Left ventricle myocardium inferior (tissue), 1 donor: ENCODE results near the gene LRG1. TPM values are rescaled to one million over a fixed set of nuclear protein-coding genes. Genes with fewer than 3 reads are reported as not detected.

Source experiments
- DNase-seq: peaks from one replicate; pipeline ENCODE4 v3.0.0-alpha.2; 2020
- H3K27ac ChIP-seq: fragments of 200-600 bp; replicated peaks from 2 replicates; pipeline ENCODE4 v1.8.0; 2021
- H3K27me3 ChIP-seq: fragments of 200-600 bp; 2 replicates; pipeline ENCODE4 v1.8.0; 2021; ENCODE audit warnings: low read depth
- H3K36me3 ChIP-seq: fragments of 200-600 bp; 2 replicates; pipeline ENCODE4 v1.8.0; 2021
- H3K4me1 ChIP-seq: fragments of 200-600 bp; 2 replicates; pipeline ENCODE4 v1.8.0; 2021
- H3K4me3 ChIP-seq: fragments of 200-600 bp; 2 replicates; pipeline ENCODE4 v1.8.0; 2021; ENCODE audit warnings: mild to moderate bottlenecking, moderate library complexity
- H3K9me3 ChIP-seq: fragments of 200-600 bp; replicated peaks from 2 replicates; pipeline ENCODE4 v1.8.0; 2021
- intact Hi-C: fragments of 100-400 bp; cut with micrococcal nuclease; formaldehyde crosslinking; loops from one replicate; pipeline ENCODE4 v1.11.0; 2022
- total RNA-seq: library from RNA; stranded (reverse); fragmentation: NEBNext Ultra II Directional; extraction: Animal tissue kit (Norgen Biotek cat#: 25700); gene quantifications from one replicate; pipeline ENCODE4 v1.2.1, GENCODE V29; 2021
- TF ChIP-seq, protein P1 (sequence below): fragments of 200-600 bp; IDR thresholded peaks from 2 replicates; pipeline ENCODE4 v1.8.0; 2021; ENCODE audit warnings: antibody characterized with exemption, mild to moderate bottlenecking, borderline replicate concordance
- donor health status: DM: no; HTN: yes; CAD: no; lungs with severe emphysema.

The LRG1 gene
- total RNA-seq, 1 donor from 2014 or later = 0.41 TPM

GRCh38 chr19:4499855-4500254 lies 40.0 kb downstream of the LRG1 start:
- no peak for DNase-seq
- TF ChIP-seq, protein P1, sequence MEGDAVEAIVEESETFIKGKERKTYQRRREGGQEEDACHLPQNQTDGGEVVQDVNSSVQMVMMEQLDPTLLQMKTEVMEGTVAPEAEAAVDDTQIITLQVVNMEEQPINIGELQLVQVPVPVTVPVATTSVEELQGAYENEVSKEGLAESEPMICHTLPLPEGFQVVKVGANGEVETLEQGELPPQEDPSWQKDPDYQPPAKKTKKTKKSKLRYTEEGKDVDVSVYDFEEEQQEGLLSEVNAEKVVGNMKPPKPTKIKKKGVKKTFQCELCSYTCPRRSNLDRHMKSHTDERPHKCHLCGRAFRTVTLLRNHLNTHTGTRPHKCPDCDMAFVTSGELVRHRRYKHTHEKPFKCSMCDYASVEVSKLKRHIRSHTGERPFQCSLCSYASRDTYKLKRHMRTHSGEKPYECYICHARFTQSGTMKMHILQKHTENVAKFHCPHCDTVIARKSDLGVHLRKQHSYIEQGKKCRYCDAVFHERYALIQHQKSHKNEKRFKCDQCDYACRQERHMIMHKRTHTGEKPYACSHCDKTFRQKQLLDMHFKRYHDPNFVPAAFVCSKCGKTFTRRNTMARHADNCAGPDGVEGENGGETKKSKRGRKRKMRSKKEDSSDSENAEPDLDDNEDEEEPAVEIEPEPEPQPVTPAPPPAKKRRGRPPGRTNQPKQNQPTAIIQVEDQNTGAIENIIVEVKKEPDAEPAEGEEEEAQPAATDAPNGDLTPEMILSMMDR = no peak
- intact Hi-C loops = no loop called here
- no peak overlapping the region for H3K4me3 ChIP-seq
- no peaks in the 10 kb centered on the region for H3K9me3 ChIP-seq
- no peaks in the 10 kb centered on the region for H3K27me3 ChIP-seq
- H3K36me3 ChIP-seq = peaks cover 92% of the 10 kb centered on the region
- peaks cover 4% of the 10 kb centered on the region for H3K4me1 ChIP-seq
- H3K27ac ChIP-seq = no peak overlapping the region

DNA sequence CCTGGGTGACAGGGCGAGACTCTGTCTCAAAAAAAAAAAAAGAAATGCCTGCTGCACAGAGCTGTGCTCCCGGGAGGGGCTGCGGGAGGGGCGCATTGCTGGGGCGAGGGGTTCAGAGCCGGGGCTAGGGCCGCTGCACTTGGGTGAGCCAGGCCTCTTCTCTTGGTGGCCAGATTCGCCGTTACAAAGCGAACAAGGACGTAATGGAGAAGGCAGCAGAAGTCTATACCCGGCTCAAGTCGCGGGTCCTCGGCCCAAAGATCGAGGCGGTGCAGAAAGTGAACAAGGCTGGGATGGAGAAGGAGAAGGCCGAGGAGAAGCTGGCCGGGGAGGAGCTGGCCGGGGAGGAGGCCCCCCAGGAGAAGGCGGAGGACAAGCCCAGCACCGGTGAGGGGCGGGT lies 40.5 kb downstream of the LRG1 start:
- no peak overlapping the region for H3K4me3 ChIP-seq
- H3K36me3 ChIP-seq = peaks cover 92% of the 10 kb centered on the region
- intact Hi-C loops = no loop called here
- peaks cover 4% of the 10 kb centered on the region for H3K4me1 ChIP-seq
- TF ChIP-seq, protein P1 = no peak
- H3K9me3 ChIP-seq = no peaks in the 10 kb centered on the region
- H3K27me3 ChIP-seq = no peaks in the 10 kb centered on the region
- DNase-seq = no peak
- no peak overlapping the region for H3K27ac ChIP-seq

- Histone ChIP-seq H3K9me3 (no peaks in the 10 kb centered on the region), H3K4me1 (no peaks in the 10 kb centered on the region), H3K36me3 (peaks cover 92% of the 10 kb centered on the region), H3K27ac (no peak overlapping the region), H3K27me3 (no peaks in the 10 kb centered on the region), H3K4me3 (no peak overlapping the region)
- no peak for DNase-seq
- TF ChIP-seq, protein P1 = no peak
- intact Hi-C loops = no loop called here
Measured at GRCh38 chr19:4498694-4499093, 41.1 kb downstream of the LRG1 start.

GRCh38 chr19:4497770-4498389 lies 42.0 kb downstream of the LRG1 start:
- no peaks in the 10 kb centered on the region for H3K4me1 ChIP-seq
- intact Hi-C loops = no loop called here
- no peak overlapping the region for H3K27ac ChIP-seq
- H3K9me3 ChIP-seq = no peaks in the 10 kb centered on the region
- H3K36me3 ChIP-seq = peaks cover 90% of the 10 kb centered on the region
- TF ChIP-seq, protein P1 = no peak
- no peaks in the 10 kb centered on the region for H3K27me3 ChIP-seq
- DNase-seq = no peak
- no peak overlapping the region for H3K4me3 ChIP-seq

DNA sequence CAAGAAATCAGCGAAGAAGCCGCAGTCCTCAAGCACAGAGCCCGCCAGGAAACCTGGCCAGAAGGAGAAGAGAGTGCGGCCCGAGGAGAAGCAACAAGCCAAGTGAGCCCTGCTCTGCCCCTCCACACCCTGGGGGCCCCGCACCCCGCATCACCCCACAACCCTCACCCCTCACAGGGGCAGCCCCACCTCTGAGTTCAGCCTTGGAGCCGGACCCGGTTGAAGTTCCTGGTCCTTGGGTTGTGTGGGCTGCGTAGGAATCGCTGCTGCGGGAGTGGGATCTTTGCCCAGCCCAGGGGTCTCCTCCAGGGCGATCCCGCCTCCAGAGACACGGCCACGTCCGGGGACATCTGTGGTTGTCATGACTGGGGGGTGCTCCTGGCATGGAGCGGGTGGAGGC lies 43.5 kb downstream of the LRG1 start:
- intact Hi-C loops = no loop called here
- TF ChIP-seq, protein P1 = no peak
- Histone ChIP-seq H3K27me3 (no peaks in the 10 kb centered on the region), H3K27ac (no peak overlapping the region), H3K4me3 (no peak overlapping the region), H3K4me1 (no peaks in the 10 kb centered on the region), H3K9me3 (no peaks in the 10 kb centered on the region), H3K36me3 (peaks cover 84% of the 10 kb centered on the region)
- no peak for DNase-seq
